GM18498 (cell line): ENCODE data around the gene MAP2K6.

Experiments used
- ATAC-seq: cut with Tn5 transposase; IDR thresholded peaks from one replicate; pipeline ENCODE4 v1.9.1; 2021; ENCODE audit warnings: mild to moderate bottlenecking, moderate library complexity; ENCODE audit not compliant: unreplicated experiment

MAP2K6 gene

GRCh38 chr17:69574257-69575197, 160.0 kb downstream of the MAP2K6 start:
- ATAC-seq: no peak

- no peak for ATAC-seq
These were observed 160.9 kb downstream of the MAP2K6 start for GRCh38 chr17:69575346-69575761.

GRCh38 chr17:69577098-69577497, 162.6 kb downstream of the MAP2K6 start:
- no peak for ATAC-seq

- no peak for ATAC-seq
These were observed 164.0 kb downstream of the MAP2K6 start for GRCh38 chr17:69578385-69578936.

GRCh38 chr17:69579961-69580677, 165.6 kb downstream of the MAP2K6 start:
- ATAC-seq: no peak

GRCh38 chr17:69581061-69581961, 166.8 kb downstream of the MAP2K6 start:
- ATAC-seq: peak; percentile 71

GRCh38 chr17:69588316-69588715, 173.8 kb downstream of the MAP2K6 start:
- no peak for ATAC-seq

- ATAC-seq: no peak
These were observed 174.3 kb downstream of the MAP2K6 start for GRCh38 chr17:69588827-69589239.

GRCh38 chr17:69590671-69591070, 176.2 kb downstream of the MAP2K6 start:
- ATAC-seq: no peak

GRCh38 chr17:69592692-69593350, 178.3 kb downstream of the MAP2K6 start:
- no peak for ATAC-seq

- ATAC-seq: no peak
These were observed 178.8 kb downstream of the MAP2K6 start for GRCh38 chr17:69593351-69593715.

- ATAC-seq: no peak
These were observed 179.2 kb downstream of the MAP2K6 start for GRCh38 chr17:69593716-69594115.

GRCh38 chr17:69594641-69595040, 180.1 kb downstream of the MAP2K6 start:
- ATAC-seq: no peak

GRCh38 chr17:69596141-69596540, 181.6 kb downstream of the MAP2K6 start:
- ATAC-seq: no peak

- no peak for ATAC-seq
These were observed 183.6 kb downstream of the MAP2K6 start for GRCh38 chr17:69597898-69598692.

- no peak for ATAC-seq
These were observed 188.5 kb downstream of the MAP2K6 start for GRCh38 chr17:69602972-69603371.
